WTC11 (cell line): ENCODE data around the gene ABHD11. TPM values are rescaled to one million over a fixed set of nuclear protein-coding genes. Genes with fewer than 3 reads are reported as not detected.

ENCODE experiments used
- ATAC-seq: fragments of 200-7000 bp; cut with Tn5 transposase; 2 replicates; pipeline ENCODE4 v1.10.0; 2021; ENCODE audit warnings: mild to moderate bottlenecking, moderate library complexity
- CTCF ChIA-PET: fragments of 300-600 bp; sonication (Branson Sonifier 250); formaldehyde crosslinking; loops from one replicate; lab custom pipeline; 2021; ENCODE audit warnings: antibody characterized with exemption; lab: Charles Lee
- POLR2A ChIA-PET: fragments of 350-600 bp; sonication (Branson Sonifier 250); formaldehyde crosslinking; loops from one replicate; lab custom pipeline; 2021; ENCODE audit warnings: antibody characterized with exemption; lab: Charles Lee
- DNase-seq: peaks from one replicate; pipeline ENCODE4 v3.0.0; 2021; ENCODE audit warnings: low spot score
- H3K27ac Mint-ChIP-seq: 2 replicates; pipeline ENCODE4 v1.8.0; 2021; ENCODE audit warnings: mixed read lengths
- H3K27me3 Mint-ChIP-seq: 2 replicates; pipeline ENCODE4 v1.8.0; 2021; ENCODE audit warnings: low read depth, mild to moderate bottlenecking, moderate library complexity, mixed read lengths
- H3K36me3 Mint-ChIP-seq: 2 replicates; pipeline ENCODE4 v1.8.0; 2021; ENCODE audit warnings: mixed read lengths
- H3K4me1 Mint-ChIP-seq: 2 replicates; pipeline ENCODE4 v1.8.0; 2022; ENCODE audit warnings: mixed read lengths
- H3K4me3 Mint-ChIP-seq: 2 replicates; pipeline ENCODE4 v1.8.0; 2021; ENCODE audit warnings: mild to moderate bottlenecking, moderate library complexity, mixed read lengths
- H3K9me3 Mint-ChIP-seq: 2 replicates; pipeline ENCODE4 v1.8.0; 2021; ENCODE audit warnings: mixed read lengths
- AR ChIP-seq: fragments of 250-450 bp; sonication (Bioruptor Pico); IDR thresholded peaks from 2 replicates; pipeline ENCODE4 v1.9.0; 2021; ENCODE audit warnings: mild to moderate bottlenecking
- ATF2 ChIP-seq: sonication (generic); formaldehyde crosslinking; IDR thresholded peaks from 2 replicates; pipeline ENCODE4 v1.8.1; 2022; ENCODE audit warnings: low read depth, missing genetic modification reagents, borderline replicate concordance
- CBFB ChIP-seq: sonication (generic); formaldehyde crosslinking; IDR thresholded peaks from 2 replicates; pipeline ENCODE4 v1.8.1; 2022; ENCODE audit warnings: mild to moderate bottlenecking, low read depth, missing genetic modification reagents
- MLX ChIP-seq: sonication (generic); formaldehyde crosslinking; IDR thresholded peaks from 2 replicates; pipeline ENCODE4 v1.8.1; 2023; ENCODE audit warnings: mild to moderate bottlenecking, missing genetic modification reagents, moderate library complexity
- MXD4 ChIP-seq: fragments of 250-450 bp; sonication (Bioruptor Pico); IDR thresholded peaks from 2 replicates; pipeline ENCODE4 v1.8.0; 2021; ENCODE audit warnings: mild to moderate bottlenecking, moderate library complexity, borderline replicate concordance
- NFYB ChIP-seq: sonication (generic); formaldehyde crosslinking; conservative IDR thresholded peaks from 2 replicates; pipeline ENCODE4 v1.8.0; 2022; ENCODE audit warnings: low read depth, missing genetic modification reagents
- OVOL2 ChIP-seq: fragments of 250-450 bp; sonication (Bioruptor Pico); IDR thresholded peaks from 2 replicates; pipeline ENCODE4 v1.9.0; 2021; ENCODE audit warnings: mild to moderate bottlenecking, borderline replicate concordance
- PREB ChIP-seq: sonication (generic); formaldehyde crosslinking; IDR thresholded peaks from 2 replicates; pipeline ENCODE4 v1.8.1; 2022; ENCODE audit warnings: mild to moderate bottlenecking, missing genetic modification reagents, moderate library complexity, borderline replicate concordance
- RORB ChIP-seq: fragments of 250-450 bp; sonication (Bioruptor Pico); IDR thresholded peaks from 2 replicates; pipeline ENCODE4 v1.9.0; 2021; ENCODE audit warnings: mild to moderate bottlenecking
- USF1 ChIP-seq: sonication (generic); formaldehyde crosslinking; IDR thresholded peaks from 2 replicates; pipeline ENCODE4 v1.8.0; 2022; ENCODE audit warnings: mild to moderate bottlenecking, missing genetic modification reagents
- ZBTB21 ChIP-seq: sonication (generic); formaldehyde crosslinking; IDR thresholded peaks from 2 replicates; pipeline ENCODE4 v1.8.1; 2023; ENCODE audit warnings: mild to moderate bottlenecking, missing genetic modification reagents, borderline replicate concordance
- ZMAT4 ChIP-seq: fragments of 250-450 bp; sonication (Bioruptor Pico); IDR thresholded peaks from 2 replicates; pipeline ENCODE4 v1.9.0; 2021; ENCODE audit warnings: mild to moderate bottlenecking
- ZNF281 ChIP-seq: sonication (generic); formaldehyde crosslinking; IDR thresholded peaks from 2 replicates; pipeline ENCODE4 v1.8.0; 2023; ENCODE audit warnings: mild to moderate bottlenecking, missing genetic modification reagents
- ZNF423 ChIP-seq: fragments of 250-450 bp; sonication (Bioruptor Pico); IDR thresholded peaks from 2 replicates; pipeline ENCODE4 v2.1.2; 2022; ENCODE audit warnings: mild to moderate bottlenecking, moderate library complexity
- ZSCAN18 ChIP-seq: fragments of 250-450 bp; sonication (Bioruptor Pico); IDR thresholded peaks from 2 replicates; pipeline ENCODE4 v2.1.2; 2022; ENCODE audit warnings: mild to moderate bottlenecking, moderate library complexity
- total RNA-seq: library from RNA; stranded (reverse); gene quantifications from 3 replicates; pipeline ENCODE4 v1.2.3, GENCODE V29; 2021
- TF ChIP-seq, protein P1 (sequence below): fragments of 250-450 bp; sonication (Bioruptor Pico); IDR thresholded peaks from 2 replicates; pipeline ENCODE4 v1.8.0; 2021; ENCODE audit warnings: mild to moderate bottlenecking
- TF ChIP-seq, protein P2 (sequence below): sonication (generic); formaldehyde crosslinking; IDR thresholded peaks from 2 replicates; pipeline ENCODE4 v1.8.0; 2022; ENCODE audit warnings: mild to moderate bottlenecking, missing genetic modification reagents

Gene ABHD11
- total RNA-seq, 1 experiment from 2014 or later = 23.8 TPM

DNA sequence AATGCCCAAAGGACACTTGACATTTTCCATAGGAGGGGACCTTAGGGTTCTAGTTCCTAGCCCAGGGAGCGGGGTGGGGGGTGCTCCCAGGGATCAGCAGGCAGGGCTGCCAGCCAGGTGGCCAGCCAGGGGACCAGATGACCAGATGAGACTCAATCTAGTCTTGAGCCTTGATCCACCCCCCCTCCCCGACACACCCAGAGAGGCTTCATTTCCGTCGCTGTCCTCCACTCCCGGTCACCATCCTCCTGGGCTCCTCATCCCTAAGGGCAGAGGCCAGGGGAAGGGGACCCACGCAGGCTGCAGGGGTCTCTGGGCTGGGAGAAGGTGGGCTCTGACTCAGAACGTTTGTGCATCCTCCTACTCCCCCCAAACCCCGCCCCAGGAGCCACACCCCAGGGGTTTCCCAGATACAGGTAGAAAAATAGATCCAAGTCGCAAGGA lies 20.1 kb downstream of the ABHD11 start:
- DNase-seq = no peak
- Mint-ChIP-seq H3K4me3 (peak overlapping the region; percentile 58), H3K27me3 (peaks cover 42% of the 10 kb centered on the region), H3K36me3 (no peaks in the 10 kb centered on the region), H3K9me3 (no peaks in the 10 kb centered on the region), H3K27ac (no peak overlapping the region), H3K4me1 (no peaks in the 10 kb centered on the region)
- ChIA-PET CTCF (interaction anchor here (5.0 kb wide), 1 partner anchor 112 kb away, joined by 19 read pairs; no protein-coding TSS in a partner anchor), POLR2A (no interaction called here)
- no peak for ATAC-seq
- TF ChIP-seq MXD4 (no peak), MLX (CRISPR knock-in tag) (no peak), PREB (CRISPR knock-in tag) (no peak), ZNF423 (no peak), ZMAT4 (CRISPR knock-in tag) (no peak), OVOL2 (CRISPR knock-in tag) (no peak), NFYB (CRISPR knock-in tag) (no peak), ZBTB21 (CRISPR knock-in tag) (no peak), RORB (CRISPR knock-in tag) (no peak), AR (CRISPR knock-in tag) (no peak)
- TF ChIP-seq, protein P1, sequence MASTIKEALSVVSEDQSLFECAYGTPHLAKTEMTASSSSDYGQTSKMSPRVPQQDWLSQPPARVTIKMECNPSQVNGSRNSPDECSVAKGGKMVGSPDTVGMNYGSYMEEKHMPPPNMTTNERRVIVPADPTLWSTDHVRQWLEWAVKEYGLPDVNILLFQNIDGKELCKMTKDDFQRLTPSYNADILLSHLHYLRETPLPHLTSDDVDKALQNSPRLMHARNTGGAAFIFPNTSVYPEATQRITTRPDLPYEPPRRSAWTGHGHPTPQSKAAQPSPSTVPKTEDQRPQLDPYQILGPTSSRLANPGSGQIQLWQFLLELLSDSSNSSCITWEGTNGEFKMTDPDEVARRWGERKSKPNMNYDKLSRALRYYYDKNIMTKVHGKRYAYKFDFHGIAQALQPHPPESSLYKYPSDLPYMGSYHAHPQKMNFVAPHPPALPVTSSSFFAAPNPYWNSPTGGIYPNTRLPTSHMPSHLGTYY (CRISPR knock-in tag) = no peak
- TF ChIP-seq, protein P2, sequence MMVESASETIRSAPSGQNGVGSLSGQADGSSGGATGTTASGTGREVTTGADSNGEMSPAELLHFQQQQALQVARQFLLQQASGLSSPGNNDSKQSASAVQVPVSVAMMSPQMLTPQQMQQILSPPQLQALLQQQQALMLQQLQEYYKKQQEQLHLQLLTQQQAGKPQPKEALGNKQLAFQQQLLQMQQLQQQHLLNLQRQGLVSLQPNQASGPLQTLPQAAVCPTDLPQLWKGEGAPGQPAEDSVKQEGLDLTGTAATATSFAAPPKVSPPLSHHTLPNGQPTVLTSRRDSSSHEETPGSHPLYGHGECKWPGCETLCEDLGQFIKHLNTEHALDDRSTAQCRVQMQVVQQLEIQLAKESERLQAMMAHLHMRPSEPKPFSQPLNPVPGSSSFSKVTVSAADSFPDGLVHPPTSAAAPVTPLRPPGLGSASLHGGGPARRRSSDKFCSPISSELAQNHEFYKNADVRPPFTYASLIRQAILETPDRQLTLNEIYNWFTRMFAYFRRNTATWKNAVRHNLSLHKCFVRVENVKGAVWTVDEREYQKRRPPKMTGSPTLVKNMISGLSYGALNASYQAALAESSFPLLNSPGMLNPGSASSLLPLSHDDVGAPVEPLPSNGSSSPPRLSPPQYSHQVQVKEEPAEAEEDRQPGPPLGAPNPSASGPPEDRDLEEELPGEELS = no peak

GRCh38 chr7:73717991-73718405 lies 20.6 kb downstream of the ABHD11 start:
- Mint-ChIP-seq H3K27ac (no peak overlapping the region), H3K4me3 (peak overlapping the region; percentile 58), H3K27me3 (peaks cover 42% of the 10 kb centered on the region), H3K36me3 (no peaks in the 10 kb centered on the region), H3K4me1 (no peaks in the 10 kb centered on the region), H3K9me3 (no peaks in the 10 kb centered on the region)
- ChIA-PET CTCF (interaction anchor here (0.6 to 5.0 kb wide), 2 partner anchors 96 to 111 kb away, joined by 4 to 19 read pairs; no protein-coding TSS in a partner anchor), POLR2A (no interaction called here)
- ATAC-seq (no peak), DNase-seq (no peak)
- TF ChIP-seq ZNF281 (CRISPR knock-in tag) = no peak
- no peak for TF ChIP-seq ATF2
- TF ChIP-seq USF1 = no peak
- no peak for TF ChIP-seq CBFB (CRISPR knock-in tag)
- TF ChIP-seq ZSCAN18 = no peak
